ENCODE results near the gene CEP89.

GRCh38 chr19:32869966-32870573 lies 101.7 kb downstream of the CEP89 start:
- TF ChIP-seq CTCF (IDR thresholded peaks at IDR 0.05) (no peak), POLR2A (IDR thresholded peaks at IDR 0.05) (no peak)
